Peyer's patch (tissue), 4 donors: ENCODE results near the gene CYFIP1. TPM values are rescaled to one million over a fixed set of nuclear protein-coding genes. Genes with fewer than 3 reads are reported as not detected.

Experiments used
- DNase-seq, 3 donors: peaks; one replicate each; pipeline ENCODE4 v3.0.0-alpha.2; 2017 to 2019
- H3K27ac ChIP-seq, 4 donors: fragments of 200-600 bp; sonication (generic); one replicate each; pipeline ENCODE4 v1.5.1; 2016 to 2019
- H3K27me3 ChIP-seq, 2 donors: fragments of 200-600 bp; sonication (generic); one replicate each; pipeline ENCODE4 v1.5.1; 2019
- H3K36me3 ChIP-seq, 3 donors: fragments of 200-600 bp; sonication (generic); one replicate each; pipeline ENCODE4 v1.5.1; 2016 to 2019
- H3K4me1 ChIP-seq, 4 donors: fragments of 200-600 bp; sonication (generic); one replicate each; pipeline ENCODE4 v1.5.1; 2016 to 2019
- H3K4me3 ChIP-seq, 4 donors: fragments of 200-600 bp; sonication (generic); 1 replicate in 3 of 4; 2 replicates in 1 of 4; pipeline ENCODE4 v1.5.1; 2016 to 2019; ENCODE audit warnings: mild to moderate bottlenecking in 1 of 4
- H3K9me3 ChIP-seq, 4 donors: fragments of 200-600 bp; sonication (generic); one replicate each; pipeline ENCODE4 v1.5.1; 2016 to 2019; ENCODE audit warnings: mild to moderate bottlenecking in 1 of 4
- POLR2A ChIP-seq, 2 donors: fragments of 450-650 bp; IDR thresholded peaks; one replicate each; pipeline ENCODE4 v1.5.1; 2017; ENCODE audit warnings: antibody characterized with exemption in 2 of 2, mild to moderate bottlenecking in 2 of 2, moderate library complexity in 2 of 2
- total RNA-seq, 4 donors: library from RNA; depleted of rRNA; stranded (reverse); fragments of >200 nt; gene quantifications; one replicate each; pipeline ENCODE4 v1.1.0, GENCODE V29; 2016
- TF ChIP-seq, protein P1 (sequence below), 6 experiments: fragments of 450-650 bp in 4 of 6; fragments of 200-600 bp in 2 of 6; sonication (generic) in 1 of 6; IDR thresholded peaks; one replicate each; pipeline ENCODE4 v1.5.1; 2017 to 2019; ENCODE audit warnings: antibody characterized with exemption in 6 of 6, mild to moderate bottlenecking in 3 of 6, moderate library complexity in 1 of 6

Gene CYFIP1
- total RNA-seq, 4 donors from 2014 or later, result 61.9 to 139 (median 117) TPM

DNA sequence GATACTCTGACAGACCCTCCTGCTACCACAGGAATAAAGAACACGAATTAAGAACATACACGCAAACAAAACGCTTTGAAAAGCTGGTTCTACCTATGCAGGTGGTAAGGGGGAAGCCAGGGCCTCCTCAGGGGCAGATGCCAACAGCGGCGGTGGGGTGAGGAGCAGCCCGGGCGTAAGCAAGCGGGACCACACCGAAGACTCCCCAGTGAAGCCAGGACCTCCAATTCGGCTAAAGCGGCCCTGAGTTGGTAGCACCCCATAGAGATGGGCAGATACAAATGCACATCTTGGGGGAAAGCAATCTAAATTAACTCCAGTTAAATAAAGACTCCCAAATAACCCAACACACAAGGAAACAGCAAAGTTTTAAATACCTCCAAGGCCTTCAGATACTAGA lies 109.3 kb downstream of the CYFIP1 start:
- Histone ChIP-seq H3K4me1 (no peaks in the 10 kb centered on the region), H3K4me3 (no peak overlapping the region), H3K9me3 (no peaks in the 10 kb centered on the region), H3K36me3 (peaks cover 0 to 99% (median 0%) of the 10 kb centered on the region in 3 donors), H3K27ac (no peak overlapping the region), H3K27me3 (no peaks in the 10 kb centered on the region)
- DNase-seq, result no peak
- TF ChIP-seq, protein P1, sequence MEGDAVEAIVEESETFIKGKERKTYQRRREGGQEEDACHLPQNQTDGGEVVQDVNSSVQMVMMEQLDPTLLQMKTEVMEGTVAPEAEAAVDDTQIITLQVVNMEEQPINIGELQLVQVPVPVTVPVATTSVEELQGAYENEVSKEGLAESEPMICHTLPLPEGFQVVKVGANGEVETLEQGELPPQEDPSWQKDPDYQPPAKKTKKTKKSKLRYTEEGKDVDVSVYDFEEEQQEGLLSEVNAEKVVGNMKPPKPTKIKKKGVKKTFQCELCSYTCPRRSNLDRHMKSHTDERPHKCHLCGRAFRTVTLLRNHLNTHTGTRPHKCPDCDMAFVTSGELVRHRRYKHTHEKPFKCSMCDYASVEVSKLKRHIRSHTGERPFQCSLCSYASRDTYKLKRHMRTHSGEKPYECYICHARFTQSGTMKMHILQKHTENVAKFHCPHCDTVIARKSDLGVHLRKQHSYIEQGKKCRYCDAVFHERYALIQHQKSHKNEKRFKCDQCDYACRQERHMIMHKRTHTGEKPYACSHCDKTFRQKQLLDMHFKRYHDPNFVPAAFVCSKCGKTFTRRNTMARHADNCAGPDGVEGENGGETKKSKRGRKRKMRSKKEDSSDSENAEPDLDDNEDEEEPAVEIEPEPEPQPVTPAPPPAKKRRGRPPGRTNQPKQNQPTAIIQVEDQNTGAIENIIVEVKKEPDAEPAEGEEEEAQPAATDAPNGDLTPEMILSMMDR (IDR thresholded peaks at IDR 0.05), result no peak
- TF ChIP-seq POLR2A (IDR thresholded peaks at IDR 0.05), result no peak

DNA sequence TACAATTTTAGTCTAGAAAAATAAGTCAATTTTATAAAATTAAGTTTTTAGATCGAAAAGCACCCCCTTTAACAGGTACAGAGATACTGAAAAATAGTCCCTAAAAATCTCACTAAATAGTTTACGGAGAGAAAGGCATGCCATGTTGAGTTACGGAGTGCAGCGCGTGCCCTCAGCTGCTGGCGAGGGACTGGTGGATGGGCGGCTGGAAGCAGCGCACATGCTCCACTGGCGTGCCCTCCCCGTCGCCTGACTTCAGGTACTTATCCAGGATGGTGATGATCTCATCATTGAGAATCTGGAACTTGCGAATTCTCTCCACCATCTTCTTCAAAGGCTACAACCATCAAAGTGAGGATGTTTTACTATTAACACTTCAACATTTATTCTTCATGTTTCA lies 110.3 kb downstream of the CYFIP1 start:
- Histone ChIP-seq H3K4me3 (no peak overlapping the region), H3K36me3 (peaks cover 0 to 99% (median 0%) of the 10 kb centered on the region in 3 donors), H3K27ac (no peak overlapping the region), H3K4me1 (no peaks in the 10 kb centered on the region), H3K9me3 (no peaks in the 10 kb centered on the region), H3K27me3 (no peaks in the 10 kb centered on the region)
- TF ChIP-seq, protein P1 (IDR thresholded peaks at IDR 0.05), result no peak
- TF ChIP-seq POLR2A (IDR thresholded peaks at IDR 0.05), result no peak
- DNase-seq, result no peak

GRCh38 chr15:22868928-22869327 lies 111.2 kb downstream of the CYFIP1 start:
- H3K4me3 ChIP-seq, result no peak overlapping the region
- no peaks in the 10 kb centered on the region for H3K9me3 ChIP-seq
- no peak for TF ChIP-seq POLR2A (IDR thresholded peaks at IDR 0.05)
- TF ChIP-seq, protein P1 (IDR thresholded peaks at IDR 0.05), result no peak
- no peak overlapping the region for H3K27ac ChIP-seq
- DNase-seq, result no peak
- H3K4me1 ChIP-seq, result no peaks in the 10 kb centered on the region
- H3K27me3 ChIP-seq, result no peaks in the 10 kb centered on the region
- H3K36me3 ChIP-seq, result peaks cover 0 to 99% (median 0%) of the 10 kb centered on the region in 3 donors

- no peak overlapping the region for H3K27ac ChIP-seq
- no peaks in the 10 kb centered on the region for H3K4me1 ChIP-seq
- no peaks in the 10 kb centered on the region for H3K27me3 ChIP-seq
- TF ChIP-seq, protein P1 (IDR thresholded peaks at IDR 0.05), result no peak
- no peak for TF ChIP-seq POLR2A (IDR thresholded peaks at IDR 0.05)
- H3K36me3 ChIP-seq, result peaks cover 0 to 99% (median 0%) of the 10 kb centered on the region in 3 donors
- no peaks in the 10 kb centered on the region for H3K9me3 ChIP-seq
- DNase-seq, result no peak
- no peak overlapping the region for H3K4me3 ChIP-seq
These were observed 111.7 kb downstream of the CYFIP1 start for GRCh38 chr15:22868495-22868894.

GRCh38 chr15:22867886-22868285 lies 112.3 kb downstream of the CYFIP1 start:
- Histone ChIP-seq H3K36me3 (peaks cover 0 to 99% (median 0%) of the 10 kb centered on the region in 3 donors), H3K27ac (no peak overlapping the region)

More at GRCh38 chr15:22867886-22868285, 112.3 kb downstream of the CYFIP1 start:
- TF ChIP-seq, protein P1 (IDR thresholded peaks at IDR 0.05), result no peak
- no peak for TF ChIP-seq POLR2A (IDR thresholded peaks at IDR 0.05)
- H3K4me3 ChIP-seq, result no peak overlapping the region
- no peak for DNase-seq
- no peaks in the 10 kb centered on the region for H3K4me1 ChIP-seq
- H3K27me3 ChIP-seq, result no peaks in the 10 kb centered on the region
- no peaks in the 10 kb centered on the region for H3K9me3 ChIP-seq
